Measurements from ENCODE around the gene DNAJC25.

Gene DNAJC25

GRCh38 chr9:111633389-111633736 lies 2.2 kb downstream of the DNAJC25 start:
- no peak for DNase-seq (ENCODE audit: low read depth)
- no peak for TF ChIP-seq CTCF (IDR thresholded peaks at IDR 0.05; ENCODE audit: insufficient read depth, low read depth, low read length, missing control alignments)
- no peak overlapping the region for H3K4me3 ChIP-seq (ENCODE audit: low read depth, low read length)

- DNase-seq (ENCODE audit: low read depth) = no peak
- no peak overlapping the region for H3K4me3 ChIP-seq (ENCODE audit: low read depth, low read length)
- TF ChIP-seq CTCF (IDR thresholded peaks at IDR 0.05; ENCODE audit: insufficient read depth, low read depth, low read length, missing control alignments) = no peak
Measured at GRCh38 chr9:111634860-111635259, 3.7 kb downstream of the DNAJC25 start.

DNA sequence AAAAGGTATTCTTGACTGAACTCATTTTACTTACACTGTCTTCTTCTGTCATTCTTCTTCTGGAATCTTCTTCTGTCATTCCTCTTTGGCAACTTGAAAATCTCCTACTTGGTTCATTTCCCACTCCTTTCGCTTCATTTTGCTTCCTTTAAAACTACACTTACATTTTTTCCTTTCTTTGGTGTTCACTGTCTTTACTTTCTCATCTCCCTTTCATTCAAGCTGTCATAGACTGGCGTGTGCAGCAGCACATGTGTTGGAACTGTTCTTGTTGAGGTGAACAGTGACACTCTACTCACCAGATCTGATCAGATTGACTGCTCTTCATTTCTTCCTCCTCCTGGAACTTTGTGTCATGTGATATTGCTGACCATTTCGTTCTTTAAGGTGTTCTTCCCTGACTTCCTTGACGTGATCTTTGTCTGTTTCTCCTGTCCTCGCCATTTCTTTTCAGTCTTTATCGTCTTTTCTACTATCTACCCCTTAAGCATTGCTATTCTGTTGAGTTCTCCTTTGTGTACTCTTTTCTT lies 6.4 kb downstream of the DNAJC25 start:
- TF ChIP-seq CTCF (IDR thresholded peaks at IDR 0.05; ENCODE audit: insufficient read depth, low read depth, low read length, missing control alignments) = no peak
- no peak for DNase-seq (ENCODE audit: low read depth)
- H3K4me3 ChIP-seq (ENCODE audit: low read depth, low read length) = no peak overlapping the region

GRCh38 chr9:111644195-111644772 lies 13.2 kb downstream of the DNAJC25 start:
- DNase-seq (ENCODE audit: low read depth) = no peak
- no peak overlapping the region for H3K4me3 ChIP-seq (ENCODE audit: low read depth, low read length)
- no peak for TF ChIP-seq CTCF (IDR thresholded peaks at IDR 0.05; ENCODE audit: insufficient read depth, low read depth, low read length, missing control alignments)

DNA sequence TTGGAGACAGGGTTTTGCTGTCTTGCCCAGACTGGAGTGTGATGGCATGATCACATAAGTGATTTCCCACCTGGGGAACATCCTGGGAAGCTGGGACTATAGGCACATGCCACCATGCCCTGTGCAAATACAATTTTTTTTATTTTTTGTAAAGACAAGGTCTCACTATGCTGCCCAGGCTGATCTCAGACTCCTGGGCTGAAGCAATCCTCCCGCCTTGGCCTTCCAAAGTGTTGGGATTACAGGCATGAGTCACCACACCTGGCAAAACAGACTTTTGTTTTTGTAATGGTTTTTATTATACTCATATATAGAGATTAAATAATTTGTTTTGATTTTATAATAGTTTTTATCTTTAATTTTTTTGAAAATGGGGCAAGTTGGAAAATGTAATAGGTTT lies 14.7 kb downstream of the DNAJC25 start:
- H3K4me3 ChIP-seq (ENCODE audit: low read depth, low read length) = no peak overlapping the region
- TF ChIP-seq CTCF (IDR thresholded peaks at IDR 0.05; ENCODE audit: insufficient read depth, low read depth, low read length, missing control alignments) = no peak
- no peak for DNase-seq (ENCODE audit: low read depth)

- TF ChIP-seq CTCF (IDR thresholded peaks at IDR 0.05; ENCODE audit: insufficient read depth, low read depth, low read length, missing control alignments) = no peak
- H3K4me3 ChIP-seq (ENCODE audit: low read depth, low read length) = no peak overlapping the region
- no peak for DNase-seq (ENCODE audit: low read depth)
Measured at GRCh38 chr9:111646417-111646816, 15.3 kb downstream of the DNAJC25 start.

DNA sequence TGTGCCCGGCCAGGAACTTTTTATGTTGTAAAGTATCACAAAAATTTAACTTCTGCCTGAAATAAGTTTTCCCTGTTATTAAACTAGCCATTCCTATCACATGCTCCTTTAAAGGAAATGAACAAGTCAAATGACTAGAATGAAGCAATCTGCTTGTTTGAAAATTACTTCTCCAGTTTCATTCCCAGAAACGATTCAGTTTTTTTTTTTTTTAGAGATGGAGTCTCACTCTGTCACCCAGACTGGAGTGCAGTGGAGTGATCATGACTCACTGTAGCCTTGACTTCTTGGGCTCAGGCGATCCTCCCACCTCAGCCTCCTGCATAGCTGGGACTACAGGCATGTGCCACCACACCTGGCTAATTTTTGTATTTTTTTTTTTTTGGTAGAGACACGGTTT lies 16.9 kb downstream of the DNAJC25 start:
- no peak for TF ChIP-seq CTCF (IDR thresholded peaks at IDR 0.05; ENCODE audit: insufficient read depth, low read depth, low read length, missing control alignments)
- no peak overlapping the region for H3K4me3 ChIP-seq (ENCODE audit: low read depth, low read length)
- no peak for DNase-seq (ENCODE audit: low read depth)
